Smooth muscle cell (in vitro differentiated cells): Measurements from ENCODE around the gene ZNF611. TPM values are rescaled to one million over a fixed set of nuclear protein-coding genes. Genes with fewer than 3 reads are reported as not detected.
"Not testable (repeated sequence)": the region's sequence is repeated elsewhere in the genome, so short reads cannot be mapped to it uniquely, and the experiment has no call there.

Experiments
- DNase-seq: peaks from one replicate; lab custom pipeline; 2025; ENCODE audit not compliant: unreplicated experiment; lab: John Stamatoyannopoulos, UW
- H2AFZ ChIP-seq: fragments of 200-600 bp; sonication (generic); 2 replicates; pipeline ENCODE4 v1.6.0; 2016; ENCODE audit warnings: antibody characterized with exemption, low read depth, mild to moderate bottlenecking
- H3F3A ChIP-seq: fragments of 200-600 bp; sonication (generic); 2 replicates; pipeline ENCODE4 v1.6.0; 2017; ENCODE audit warnings: antibody characterized with exemption, low read depth
- H3K27ac ChIP-seq: fragments of 200-600 bp; sonication (generic); 2 replicates; pipeline ENCODE4 v1.5.1; 2016; ENCODE audit warnings: low read depth, mild to moderate bottlenecking
- H3K27me3 ChIP-seq: fragments of 200-600 bp; sonication (generic); 2 replicates; pipeline ENCODE4 v1.6.1; 2016; ENCODE audit warnings: low read depth, mild to moderate bottlenecking
- H3K36me3 ChIP-seq: fragments of 200-600 bp; sonication (generic); 2 replicates; pipeline ENCODE4 v1.5.1; 2016; ENCODE audit warnings: low read depth
- H3K4me1 ChIP-seq: fragments of 200-600 bp; sonication (generic); 2 replicates; pipeline ENCODE4 v1.5.1; 2016; ENCODE audit warnings: low read depth
- H3K4me2 ChIP-seq: fragments of 200-600 bp; sonication (generic); 2 replicates; pipeline ENCODE4 v1.6.0; 2016; ENCODE audit warnings: mild to moderate bottlenecking
- H3K4me3 ChIP-seq: fragments of 200-600 bp; sonication (generic); 2 replicates; pipeline ENCODE4 v1.5.1; 2016; ENCODE audit warnings: mild to moderate bottlenecking
- H3K79me2 ChIP-seq: fragments of 200-600 bp; sonication (generic); 2 replicates; pipeline ENCODE4 v1.6.0; 2016; ENCODE audit warnings: low read depth, mild to moderate bottlenecking
- H3K9ac ChIP-seq: fragments of 200-600 bp; sonication (generic); 2 replicates; pipeline ENCODE4 v1.6.0; 2016; ENCODE audit warnings: low read depth
- H3K9me3 ChIP-seq: fragments of 200-600 bp; sonication (generic); replicated peaks from 2 replicates; pipeline ENCODE4 v1.5.1; 2016; ENCODE audit warnings: low read depth
- H4K20me1 ChIP-seq: fragments of 200-600 bp; sonication (generic); 2 replicates; pipeline ENCODE4 v1.6.0; 2016; ENCODE audit warnings: low read depth
- WGBS: methylation state at CpG from one replicate; pipeline ENCODE4 v1.1.7; 2016; ENCODE audit warnings: low lambda C conversion rate; 5-methylcytosine and 5-hydroxymethylcytosine counted together
- polyA plus RNA-seq: library from polyadenylated mRNA; unstranded; fragments of >200 nt; fragmentation: Nextera tagmentation; extraction: Ambion mirVana; gene quantifications from 2 replicates; pipeline ENCODE4 v1.2.1, GENCODE V29; 2016
- total RNA-seq: library from RNA; depleted of rRNA; stranded (reverse); fragments of >200 nt; gene quantifications from 2 replicates; pipeline ENCODE4 v1.2.3, GENCODE V29; 2014
- TF ChIP-seq, protein P1 (sequence below): fragments of 200-600 bp; sonication (generic); IDR thresholded peaks from 2 replicates; pipeline ENCODE4 v1.5.1; 2017; ENCODE audit warnings: borderline replicate concordance, mild to moderate bottlenecking, antibody characterized with exemption; ENCODE audit not compliant: insufficient read depth, poor library complexity, severe bottlenecking

Gene ZNF611
- total and polyA plus RNA-seq, 2 experiments from 2014 or later, result 10.1 to 15.3 TPM

DNA sequence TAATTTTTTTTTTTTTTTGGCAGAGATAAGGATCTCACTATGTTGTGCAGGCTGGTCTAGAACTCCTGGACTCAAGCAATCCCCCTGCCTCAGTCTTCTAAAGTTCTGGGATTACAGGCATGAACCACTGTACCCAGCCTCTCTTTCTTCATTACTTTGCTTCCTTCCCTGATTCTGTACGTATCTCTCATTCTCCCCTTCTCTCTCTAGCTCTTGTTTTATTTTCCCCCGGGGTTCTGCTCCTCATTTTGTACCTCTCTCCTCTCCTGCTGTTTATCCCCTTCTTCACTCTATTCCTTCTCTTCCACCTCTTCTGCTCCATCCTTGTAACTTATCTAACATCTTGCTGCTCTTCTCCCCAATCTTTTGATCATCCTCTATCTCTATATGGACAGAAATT lies 46.5 kb downstream of the ZNF611 start:
- H3K79me2 ChIP-seq, result peaks cover 55% of the 10 kb centered on the region

GRCh38 chr19:52687684-52688083 lies 47.2 kb downstream of the ZNF611 start:
- H3K4me3 ChIP-seq, result no peak overlapping the region
- DNase-seq, result no peak

More for the DNA sequence above, 46.5 kb downstream of the ZNF611 start:
- no peak overlapping the region for H2AFZ ChIP-seq
- peaks cover 10% of the 10 kb centered on the region for H3F3A ChIP-seq
- H3K4me1 ChIP-seq, result peaks cover 8% of the 10 kb centered on the region
- H3K27ac ChIP-seq, result peak overlapping the region; percentile 86
- 88% methylated on average over 2 of the region's 2 CpGs for WGBS
- no peaks in the 10 kb centered on the region for H3K9me3 ChIP-seq
- H4K20me1 ChIP-seq, result peaks cover 16% of the 10 kb centered on the region
- peak overlapping the region; percentile 66 for H3K4me3 ChIP-seq
- peak overlapping the region; percentile 92 for H3K4me2 ChIP-seq
- H3K9ac ChIP-seq, result no peak overlapping the region
- TF ChIP-seq, protein P1, sequence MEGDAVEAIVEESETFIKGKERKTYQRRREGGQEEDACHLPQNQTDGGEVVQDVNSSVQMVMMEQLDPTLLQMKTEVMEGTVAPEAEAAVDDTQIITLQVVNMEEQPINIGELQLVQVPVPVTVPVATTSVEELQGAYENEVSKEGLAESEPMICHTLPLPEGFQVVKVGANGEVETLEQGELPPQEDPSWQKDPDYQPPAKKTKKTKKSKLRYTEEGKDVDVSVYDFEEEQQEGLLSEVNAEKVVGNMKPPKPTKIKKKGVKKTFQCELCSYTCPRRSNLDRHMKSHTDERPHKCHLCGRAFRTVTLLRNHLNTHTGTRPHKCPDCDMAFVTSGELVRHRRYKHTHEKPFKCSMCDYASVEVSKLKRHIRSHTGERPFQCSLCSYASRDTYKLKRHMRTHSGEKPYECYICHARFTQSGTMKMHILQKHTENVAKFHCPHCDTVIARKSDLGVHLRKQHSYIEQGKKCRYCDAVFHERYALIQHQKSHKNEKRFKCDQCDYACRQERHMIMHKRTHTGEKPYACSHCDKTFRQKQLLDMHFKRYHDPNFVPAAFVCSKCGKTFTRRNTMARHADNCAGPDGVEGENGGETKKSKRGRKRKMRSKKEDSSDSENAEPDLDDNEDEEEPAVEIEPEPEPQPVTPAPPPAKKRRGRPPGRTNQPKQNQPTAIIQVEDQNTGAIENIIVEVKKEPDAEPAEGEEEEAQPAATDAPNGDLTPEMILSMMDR, result no peak
- H3K36me3 ChIP-seq, result no peaks in the 10 kb centered on the region
- no peak for DNase-seq
- H3K27me3 ChIP-seq, result no peaks in the 10 kb centered on the region

GRCh38 chr19:52685811-52686210 lies 49.0 kb downstream of the ZNF611 start:
- 94% methylated on average over 1 of the region's 1 CpG for WGBS
- H3K4me3 ChIP-seq, result no peak overlapping the region
- H4K20me1 ChIP-seq, result peaks cover 37% of the 10 kb centered on the region
- H3K4me2 ChIP-seq, result no peak overlapping the region
- no peaks in the 10 kb centered on the region for H3F3A ChIP-seq
- H3K9me3 ChIP-seq, result no peaks in the 10 kb centered on the region
- no peaks in the 10 kb centered on the region for H3K36me3 ChIP-seq
- H3K9ac ChIP-seq, result no peak overlapping the region
- TF ChIP-seq, protein P1, result no peak
- H3K27me3 ChIP-seq, result no peaks in the 10 kb centered on the region
- H3K79me2 ChIP-seq, result peaks cover 80% of the 10 kb centered on the region
- H2AFZ ChIP-seq, result no peak overlapping the region
- peaks cover under 1% of the 10 kb centered on the region for H3K4me1 ChIP-seq
- H3K27ac ChIP-seq, result no peak overlapping the region
- no peak for DNase-seq

More at GRCh38 chr19:52687684-52688083, 47.2 kb downstream of the ZNF611 start:
- TF ChIP-seq, protein P1, result no peak
- Histone ChIP-seq H3K36me3 (no peaks in the 10 kb centered on the region), H3K4me2 (no peak overlapping the region), H3K9ac (no peak overlapping the region), H3K27me3 (no peaks in the 10 kb centered on the region), H4K20me1 (peaks cover 19% of the 10 kb centered on the region), H3K4me1 (peaks cover 8% of the 10 kb centered on the region), H3K9me3 (no peaks in the 10 kb centered on the region), H2AFZ (no peak overlapping the region), H3K79me2 (peaks cover 61% of the 10 kb centered on the region), H3F3A (peaks cover 10% of the 10 kb centered on the region), H3K27ac (no peak overlapping the region)
- WGBS, result 97% methylated on average over 3 of the region's 3 CpGs

DNA sequence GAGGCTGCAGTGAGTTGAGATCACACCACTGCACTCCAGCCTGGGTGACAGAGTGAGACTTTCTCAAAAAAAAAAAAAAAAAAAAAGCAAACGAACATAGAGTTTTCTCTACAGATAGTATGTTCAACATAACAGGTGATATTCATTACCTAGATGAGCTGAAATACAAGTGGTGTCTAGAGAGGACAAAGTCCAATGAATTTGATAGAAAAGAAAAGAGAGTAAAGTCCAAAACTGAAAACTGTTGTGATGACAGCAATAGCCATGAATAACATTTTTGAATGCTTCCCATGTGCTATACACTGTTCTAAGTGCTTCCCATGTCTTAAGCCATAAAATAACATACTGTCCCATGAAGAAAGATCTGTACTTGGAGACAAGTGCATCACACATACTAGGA lies 53.6 kb downstream of the ZNF611 start:
- H3K4me1 ChIP-seq, DNase-seq, H3K4me2 ChIP-seq, H3K27ac ChIP-seq, H3K9me3 ChIP-seq, H2AFZ ChIP-seq, H3K4me3 ChIP-seq, H3K27me3 ChIP-seq, H3K36me3 ChIP-seq, H3F3A ChIP-seq, H3K9ac ChIP-seq: not testable (repeated sequence)
- 96% methylated on average over 1 of the region's 1 CpG for WGBS
- Histone ChIP-seq H4K20me1 (peaks cover 55% of the 10 kb centered on the region), H3K79me2 (peaks cover 89% of the 10 kb centered on the region)
